ENCODE data around the gene EXPH5.

The EXPH5 gene

GRCh38 chr11:108580645-108581044, 12.9 kb downstream of the EXPH5 start:
- H3K4me3 ChIP-seq (ENCODE audit: low read depth, low read length): no peak overlapping the region
- TF ChIP-seq MYC (IDR thresholded peaks at IDR 0.05; ENCODE audit: low read depth, low read length): no peak
- no peak for TF ChIP-seq CTCF (IDR thresholded peaks at IDR 0.05; ENCODE audit: low read depth, low read length)
- no peak for TF ChIP-seq MAX (IDR thresholded peaks at IDR 0.05; ENCODE audit: low read depth, low read length)
- TF ChIP-seq POLR2A (IDR thresholded peaks at IDR 0.05; ENCODE audit: extremely low read depth, insufficient read length): no peak
- no peak for DNase-seq (ENCODE audit: low read depth)

GRCh38 chr11:108580043-108580442, 13.5 kb downstream of the EXPH5 start:
- DNase-seq (ENCODE audit: low read depth): no peak
- TF ChIP-seq MYC (IDR thresholded peaks at IDR 0.05; ENCODE audit: low read depth, low read length) (no peak), POLR2A (IDR thresholded peaks at IDR 0.05; ENCODE audit: extremely low read depth, insufficient read length) (no peak), MAX (IDR thresholded peaks at IDR 0.05; ENCODE audit: low read depth, low read length) (no peak), CTCF (IDR thresholded peaks at IDR 0.05; ENCODE audit: low read depth, low read length) (no peak)
- H3K4me3 ChIP-seq (ENCODE audit: low read depth, low read length): no peak overlapping the region

GRCh38 chr11:108576523-108576922, 17.0 kb downstream of the EXPH5 start:
- DNase-seq (ENCODE audit: low read depth): no peak
- no peak overlapping the region for H3K4me3 ChIP-seq (ENCODE audit: low read depth, low read length)
- no peak for TF ChIP-seq CTCF (IDR thresholded peaks at IDR 0.05; ENCODE audit: low read depth, low read length)
- TF ChIP-seq MAX (IDR thresholded peaks at IDR 0.05; ENCODE audit: low read depth, low read length): no peak
- no peak for TF ChIP-seq MYC (IDR thresholded peaks at IDR 0.05; ENCODE audit: low read depth, low read length)
- no peak for TF ChIP-seq POLR2A (IDR thresholded peaks at IDR 0.05; ENCODE audit: extremely low read depth, insufficient read length)

- no peak for DNase-seq (ENCODE audit: low read depth)
- H3K4me3 ChIP-seq (ENCODE audit: low read depth, low read length): no peak overlapping the region
- TF ChIP-seq MAX (IDR thresholded peaks at IDR 0.05; ENCODE audit: low read depth, low read length) (no peak), CTCF (IDR thresholded peaks at IDR 0.05; ENCODE audit: low read depth, low read length) (no peak), MYC (IDR thresholded peaks at IDR 0.05; ENCODE audit: low read depth, low read length) (no peak), POLR2A (IDR thresholded peaks at IDR 0.05; ENCODE audit: extremely low read depth, insufficient read length) (no peak)
Observed at GRCh38 chr11:108574675-108575074, 18.9 kb downstream of the EXPH5 start.

GRCh38 chr11:108571001-108571400, 22.6 kb downstream of the EXPH5 start:
- no peak for TF ChIP-seq MAX (IDR thresholded peaks at IDR 0.05; ENCODE audit: low read depth, low read length)
- no peak for TF ChIP-seq POLR2A (IDR thresholded peaks at IDR 0.05; ENCODE audit: extremely low read depth, insufficient read length)
- TF ChIP-seq MYC (IDR thresholded peaks at IDR 0.05; ENCODE audit: low read depth, low read length): no peak
- TF ChIP-seq CTCF (IDR thresholded peaks at IDR 0.05; ENCODE audit: low read depth, low read length): no peak
- H3K4me3 ChIP-seq (ENCODE audit: low read depth, low read length): no peak overlapping the region
- no peak for DNase-seq (ENCODE audit: low read depth)

- no peak for DNase-seq (ENCODE audit: low read depth)
- TF ChIP-seq MYC (IDR thresholded peaks at IDR 0.05; ENCODE audit: low read depth, low read length) (no peak), MAX (IDR thresholded peaks at IDR 0.05; ENCODE audit: low read depth, low read length) (no peak), POLR2A (IDR thresholded peaks at IDR 0.05; ENCODE audit: extremely low read depth, insufficient read length) (no peak), CTCF (IDR thresholded peaks at IDR 0.05; ENCODE audit: low read depth, low read length) (no peak)
- no peak overlapping the region for H3K4me3 ChIP-seq (ENCODE audit: low read depth, low read length)
Observed at GRCh38 chr11:108569896-108570295, 23.7 kb downstream of the EXPH5 start.
